HG02571 (cell line): ENCODE data around the gene CD3D.

Experiments used
- ATAC-seq: cut with Tn5 transposase; IDR thresholded peaks from one replicate; pipeline ENCODE4 v1.9.1; 2021; ENCODE audit warnings: mild to moderate bottlenecking, moderate library complexity; ENCODE audit not compliant: unreplicated experiment

Gene CD3D

GRCh38 chr11:118342503-118343161, at the start of gene CD3D:
Gene CD3D, minus strand, starts transcription at chr11:118342705. Its CDS starts 98 bp downstream, at chr11:118342607.
- no peak for ATAC-seq

- no peak for ATAC-seq
Measured at GRCh38 chr11:118383657-118384056, 41.2 kb upstream of the CD3D start.

GRCh38 chr11:118382954-118383353, 40.4 kb upstream of the CD3D start:
- ATAC-seq = no peak

GRCh38 chr11:118380571-118380970, 38.1 kb upstream of the CD3D start:
- no peak for ATAC-seq

GRCh38 chr11:118379497-118379896, 37.0 kb upstream of the CD3D start:
- ATAC-seq = no peak

GRCh38 chr11:118375978-118376377, 33.5 kb upstream of the CD3D start:
- ATAC-seq = no peak

GRCh38 chr11:118374729-118375128, 32.2 kb upstream of the CD3D start:
- ATAC-seq = no peak

GRCh38 chr11:118373871-118374270, 31.4 kb upstream of the CD3D start:
- no peak for ATAC-seq

GRCh38 chr11:118373263-118373662, 30.8 kb upstream of the CD3D start:
- no peak for ATAC-seq

GRCh38 chr11:118370774-118371173, 28.3 kb upstream of the CD3D start:
- ATAC-seq = no peak

GRCh38 chr11:118366287-118366686, 23.8 kb upstream of the CD3D start:
- no peak for ATAC-seq

- no peak for ATAC-seq
Measured at GRCh38 chr11:118364956-118365615, 22.6 kb upstream of the CD3D start.

GRCh38 chr11:118359295-118359958, 16.9 kb upstream of the CD3D start, which contains the start of gene UBE4A:
Gene UBE4A, plus strand, starts transcription at chr11:118359600. Its CDS starts 5,481 bp downstream, at chr11:118365081.
- ATAC-seq = peak; percentile 88

GRCh38 chr11:118358071-118358470, 15.6 kb upstream of the CD3D start:
- no peak for ATAC-seq

GRCh38 chr11:118353084-118353710, 10.7 kb upstream of the CD3D start:
- no peak for ATAC-seq

- no peak for ATAC-seq
Measured at GRCh38 chr11:118349475-118349874, 7.0 kb upstream of the CD3D start.

- ATAC-seq = no peak
Measured at GRCh38 chr11:118343981-118344515, 1.5 kb upstream of the CD3D start, which contains the start of gene CD3G. Gene CD3G, plus strand, starts transcription at chr11:118344344. Its CDS starts 80 bp downstream, at chr11:118344424.

GRCh38 chr11:118343248-118343647, 743 bp upstream of the CD3D start:
- no peak for ATAC-seq

GRCh38 chr11:118341815-118342489, 553 bp downstream of the CD3D start:
- ATAC-seq = no peak

- ATAC-seq = no peak
Measured at GRCh38 chr11:118341261-118341660, 1.2 kb downstream of the CD3D start.

- ATAC-seq = no peak
Measured at GRCh38 chr11:118340449-118340848, 2.1 kb downstream of the CD3D start.
